ENCODE measurements around the gene DMXL1. TPM values are rescaled to one million over a fixed set of nuclear protein-coding genes. Genes with fewer than 3 reads are reported as not detected.
A peak's percentile ranks its signal among the peaks of the same experiment; 100 is the strongest.

Gene DMXL1
- total RNA-seq, 1 donor from 2014 or later: 45.5 TPM

GRCh38 chr5:119174578-119175163 is 103.8 kb downstream of the DMXL1 start:
- TF ChIP-seq EZH2 (IDR thresholded peaks at IDR 0.05) (no peak), EZH2phosphoT487 (IDR thresholded peaks at IDR 0.05) (no peak), CTCF (IDR thresholded peaks at IDR 0.05) (no peak)
- H3F3A ChIP-seq (ENCODE audit: low read depth): no peaks in the 10 kb centered on the region
- no peaks in the 10 kb centered on the region for H3K9me3 ChIP-seq (ENCODE audit: low read depth)
- DNase-seq (ENCODE audit: low spot score): no peak
- no peak overlapping the region for H3K27ac Mint-ChIP-seq
- no peak overlapping the region for H3K4me3 Mint-ChIP-seq
- H3K27me3 Mint-ChIP-seq (ENCODE audit: insufficient read depth, low read depth): no peaks in the 10 kb centered on the region
- H3K9ac ChIP-seq: no peak overlapping the region
- H3K4me1 Mint-ChIP-seq: no peaks in the 10 kb centered on the region
- H3K4me1 ChIP-seq: no peaks in the 10 kb centered on the region
- no peaks in the 10 kb centered on the region for H4K20me1 ChIP-seq (ENCODE audit: low read depth)
- H3K4me2 ChIP-seq: no peak overlapping the region
- no peak overlapping the region for H3K4me3 ChIP-seq
- no peak overlapping the region for H2AFZ ChIP-seq (replicated peaks)
- no peaks in the 10 kb centered on the region for H3K27me3 ChIP-seq
- no peaks in the 10 kb centered on the region for H3K36me3 ChIP-seq
- no peaks in the 10 kb centered on the region for H3K9me3 Mint-ChIP-seq
- peaks cover 5% of the 10 kb centered on the region for H3K36me3 Mint-ChIP-seq
- no peaks in the 10 kb centered on the region for H3K79me2 ChIP-seq (ENCODE audit: low read depth)
- no peak overlapping the region for H3K27ac ChIP-seq

DNA sequence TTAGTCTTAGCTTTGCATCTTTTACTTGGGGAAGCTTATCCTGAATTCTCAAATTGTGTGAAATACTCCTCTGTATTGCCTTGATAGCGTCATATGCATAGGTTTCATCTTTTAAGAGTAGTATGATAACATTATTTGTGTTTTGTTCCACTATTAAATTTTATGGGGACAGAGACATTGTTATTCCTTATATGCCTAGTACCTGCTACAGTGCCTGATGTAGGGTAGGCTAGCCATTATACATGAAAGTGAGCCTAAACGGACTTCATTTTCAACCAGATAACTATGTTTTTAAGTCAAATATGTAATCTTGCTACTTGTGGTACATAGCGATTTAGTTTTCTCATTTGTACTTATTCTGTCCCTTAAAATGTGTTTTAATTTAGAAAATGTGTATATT is 105.9 kb downstream of the DMXL1 start:
- no peak overlapping the region for H3K27ac Mint-ChIP-seq
- no peaks in the 10 kb centered on the region for H3K9me3 Mint-ChIP-seq
- Histone ChIP-seq H3K4me2 (no peak overlapping the region), H3K79me2 (ENCODE audit: low read depth) (no peaks in the 10 kb centered on the region), H3K27me3 (no peaks in the 10 kb centered on the region), H4K20me1 (ENCODE audit: low read depth) (no peaks in the 10 kb centered on the region), H2AFZ (replicated peaks) (no peak overlapping the region), H3F3A (ENCODE audit: low read depth) (no peaks in the 10 kb centered on the region), H3K4me3 (no peak overlapping the region), H3K36me3 (no peaks in the 10 kb centered on the region), H3K9me3 (ENCODE audit: low read depth) (no peaks in the 10 kb centered on the region), H3K9ac (no peak overlapping the region), H3K4me1 (no peaks in the 10 kb centered on the region), H3K27ac (no peak overlapping the region)
- H3K36me3 Mint-ChIP-seq: peaks cover 6% of the 10 kb centered on the region
- H3K4me3 Mint-ChIP-seq: no peak overlapping the region
- no peaks in the 10 kb centered on the region for H3K27me3 Mint-ChIP-seq (ENCODE audit: insufficient read depth, low read depth)
- H3K4me1 Mint-ChIP-seq: no peaks in the 10 kb centered on the region
- no peak for TF ChIP-seq EZH2 (IDR thresholded peaks at IDR 0.05)
- TF ChIP-seq CTCF (IDR thresholded peaks at IDR 0.05): no peak
- no peak for TF ChIP-seq EZH2phosphoT487 (IDR thresholded peaks at IDR 0.05)
- DNase-seq (ENCODE audit: low spot score): no peak

DNA sequence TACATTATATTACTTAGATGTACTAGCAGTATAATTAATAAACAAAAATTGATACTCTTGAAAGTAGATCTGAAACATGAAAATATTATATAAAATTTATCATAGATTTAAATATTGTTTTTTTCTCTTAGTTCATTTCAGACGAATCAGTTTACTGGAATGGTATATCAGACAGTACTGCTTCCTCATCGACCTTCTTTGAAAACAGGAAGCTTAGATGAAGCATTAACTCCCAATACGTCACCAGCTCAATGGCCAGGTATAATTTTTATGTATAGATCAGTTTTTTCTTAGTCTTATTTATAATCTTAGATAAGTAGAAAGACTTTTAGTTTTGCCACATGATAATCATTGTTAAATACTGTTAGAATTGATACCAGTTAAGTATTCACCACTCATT is 106.3 kb downstream of the DMXL1 start:
- Histone ChIP-seq H3K79me2 (ENCODE audit: low read depth) (no peaks in the 10 kb centered on the region), H3K4me3 (no peak overlapping the region), H4K20me1 (ENCODE audit: low read depth) (no peaks in the 10 kb centered on the region), H3K36me3 (no peaks in the 10 kb centered on the region), H3K27me3 (no peaks in the 10 kb centered on the region), H3K4me2 (no peak overlapping the region), H3K9me3 (ENCODE audit: low read depth) (no peaks in the 10 kb centered on the region), H3F3A (ENCODE audit: low read depth) (no peaks in the 10 kb centered on the region), H3K27ac (no peak overlapping the region), H3K9ac (no peak overlapping the region), H2AFZ (replicated peaks) (no peak overlapping the region), H3K4me1 (no peaks in the 10 kb centered on the region)
- no peak for DNase-seq (ENCODE audit: low spot score)
- Mint-ChIP-seq H3K27me3 (ENCODE audit: insufficient read depth, low read depth) (no peaks in the 10 kb centered on the region), H3K27ac (no peak overlapping the region), H3K4me3 (no peak overlapping the region), H3K9me3 (no peaks in the 10 kb centered on the region), H3K4me1 (no peaks in the 10 kb centered on the region), H3K36me3 (peaks cover 6% of the 10 kb centered on the region)
- TF ChIP-seq EZH2phosphoT487 (IDR thresholded peaks at IDR 0.05) (no peak), EZH2 (IDR thresholded peaks at IDR 0.05) (no peak)

DNA sequence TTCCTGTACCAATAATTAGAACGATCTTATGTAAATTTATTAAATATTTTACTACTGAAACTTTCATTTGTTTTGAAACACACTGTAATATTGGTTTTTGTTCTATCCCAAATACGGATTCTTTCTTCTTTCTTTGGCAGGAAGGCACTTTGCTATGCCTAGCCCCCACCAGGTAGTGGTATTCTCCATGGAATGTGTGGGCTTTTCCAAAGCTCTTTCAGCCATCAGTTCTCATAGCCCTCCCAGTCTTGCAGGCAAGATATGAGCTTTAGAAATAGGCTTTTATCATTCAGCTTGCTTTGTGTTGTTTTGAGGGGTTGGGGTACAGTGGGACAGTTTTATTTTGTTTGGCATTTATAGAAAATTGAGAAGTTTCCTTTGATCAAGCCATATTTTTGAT is 107.5 kb downstream of the DMXL1 start:
- Histone ChIP-seq H3K27me3 (no peaks in the 10 kb centered on the region), H3K9me3 (ENCODE audit: low read depth) (no peaks in the 10 kb centered on the region), H2AFZ (replicated peaks) (no peak overlapping the region), H3K79me2 (ENCODE audit: low read depth) (no peaks in the 10 kb centered on the region), H4K20me1 (ENCODE audit: low read depth) (no peaks in the 10 kb centered on the region), H3K4me2 (no peak overlapping the region), H3F3A (ENCODE audit: low read depth) (no peaks in the 10 kb centered on the region), H3K4me1 (no peaks in the 10 kb centered on the region), H3K9ac (no peak overlapping the region), H3K27ac (no peak overlapping the region), H3K36me3 (no peaks in the 10 kb centered on the region), H3K4me3 (no peak overlapping the region)
- TF ChIP-seq EZH2phosphoT487 (IDR thresholded peaks at IDR 0.05) (no peak), EZH2 (IDR thresholded peaks at IDR 0.05) (no peak), CTCF (IDR thresholded peaks at IDR 0.05) (no peak)
- H3K27ac Mint-ChIP-seq: no peak overlapping the region
- H3K9me3 Mint-ChIP-seq: no peaks in the 10 kb centered on the region
- H3K27me3 Mint-ChIP-seq (ENCODE audit: insufficient read depth, low read depth): no peaks in the 10 kb centered on the region
- no peaks in the 10 kb centered on the region for H3K4me1 Mint-ChIP-seq
- H3K36me3 Mint-ChIP-seq: peaks cover 3% of the 10 kb centered on the region
- H3K4me3 Mint-ChIP-seq: no peak overlapping the region
- DNase-seq (ENCODE audit: low spot score): peak; percentile 9
